GM12872 (cell line): Measurements from ENCODE around the gene TBXT.

ENCODE experiments used
- TF ChIP-seq, protein P1 (sequence below): IDR thresholded peaks from 3 replicates; pipeline ENCODE4 v1.5.1; 2011; ENCODE audit warnings: low read depth, mild to moderate bottlenecking, low read length, moderate library complexity; ENCODE audit not compliant: insufficient read depth

Gene TBXT

DNA sequence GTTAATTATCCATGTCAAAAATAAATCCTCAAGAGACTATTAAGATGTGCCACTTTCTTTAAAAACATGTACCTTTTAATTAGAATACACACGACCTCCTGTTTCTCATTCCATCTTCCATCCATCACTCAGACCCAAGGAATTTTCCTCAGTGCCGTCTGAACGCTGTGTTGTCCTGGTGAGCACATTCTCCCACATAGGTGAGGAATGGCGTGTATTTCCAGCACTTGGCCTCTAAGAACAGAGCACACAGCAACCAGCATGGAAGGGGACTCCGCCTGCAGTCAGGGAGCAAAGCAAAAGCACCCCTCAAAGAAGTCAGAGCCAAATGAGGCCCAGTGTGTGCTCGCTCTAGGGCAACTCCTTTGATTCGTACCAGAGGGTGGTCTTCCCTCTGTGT, 45.9 kb downstream of the TBXT start:
- TF ChIP-seq, protein P1, sequence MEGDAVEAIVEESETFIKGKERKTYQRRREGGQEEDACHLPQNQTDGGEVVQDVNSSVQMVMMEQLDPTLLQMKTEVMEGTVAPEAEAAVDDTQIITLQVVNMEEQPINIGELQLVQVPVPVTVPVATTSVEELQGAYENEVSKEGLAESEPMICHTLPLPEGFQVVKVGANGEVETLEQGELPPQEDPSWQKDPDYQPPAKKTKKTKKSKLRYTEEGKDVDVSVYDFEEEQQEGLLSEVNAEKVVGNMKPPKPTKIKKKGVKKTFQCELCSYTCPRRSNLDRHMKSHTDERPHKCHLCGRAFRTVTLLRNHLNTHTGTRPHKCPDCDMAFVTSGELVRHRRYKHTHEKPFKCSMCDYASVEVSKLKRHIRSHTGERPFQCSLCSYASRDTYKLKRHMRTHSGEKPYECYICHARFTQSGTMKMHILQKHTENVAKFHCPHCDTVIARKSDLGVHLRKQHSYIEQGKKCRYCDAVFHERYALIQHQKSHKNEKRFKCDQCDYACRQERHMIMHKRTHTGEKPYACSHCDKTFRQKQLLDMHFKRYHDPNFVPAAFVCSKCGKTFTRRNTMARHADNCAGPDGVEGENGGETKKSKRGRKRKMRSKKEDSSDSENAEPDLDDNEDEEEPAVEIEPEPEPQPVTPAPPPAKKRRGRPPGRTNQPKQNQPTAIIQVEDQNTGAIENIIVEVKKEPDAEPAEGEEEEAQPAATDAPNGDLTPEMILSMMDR: no peak

DNA sequence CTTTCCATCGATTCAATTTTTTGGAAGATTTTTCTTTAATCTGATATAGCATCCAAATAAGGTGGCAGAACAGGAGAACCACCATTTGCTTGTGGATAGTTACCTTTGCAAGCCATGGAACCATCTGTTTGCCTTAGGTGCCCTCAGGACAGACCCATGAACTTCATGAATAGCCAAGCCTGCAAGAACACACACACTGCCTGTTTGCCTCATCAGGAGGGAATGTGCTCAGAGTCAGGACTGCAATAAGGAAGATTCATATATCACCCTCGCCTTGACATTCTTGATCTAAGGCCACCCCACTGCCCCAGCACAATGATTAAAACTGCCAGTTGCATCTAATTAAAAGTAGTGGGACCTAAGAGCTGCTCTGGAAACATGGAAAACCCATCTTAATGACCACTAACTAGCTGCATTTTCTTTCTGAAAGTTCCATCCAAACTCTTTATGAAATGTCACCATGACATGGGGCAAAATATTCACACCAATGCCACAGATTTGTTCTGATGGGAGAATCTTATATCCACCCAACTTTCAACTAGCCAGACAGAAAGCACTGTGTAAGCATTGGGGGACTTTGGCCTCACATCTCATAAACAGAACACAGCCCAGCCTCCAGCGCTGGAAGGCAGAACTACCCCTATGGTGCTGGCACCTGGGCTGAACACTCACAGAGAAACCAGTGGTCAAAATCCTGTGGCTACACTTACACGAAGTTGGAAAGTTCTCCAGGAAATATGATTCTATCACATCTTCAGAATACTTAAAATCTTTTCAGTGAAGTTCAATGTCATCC, 48.3 kb downstream of the TBXT start:
- TF ChIP-seq, protein P1: no peak

DNA sequence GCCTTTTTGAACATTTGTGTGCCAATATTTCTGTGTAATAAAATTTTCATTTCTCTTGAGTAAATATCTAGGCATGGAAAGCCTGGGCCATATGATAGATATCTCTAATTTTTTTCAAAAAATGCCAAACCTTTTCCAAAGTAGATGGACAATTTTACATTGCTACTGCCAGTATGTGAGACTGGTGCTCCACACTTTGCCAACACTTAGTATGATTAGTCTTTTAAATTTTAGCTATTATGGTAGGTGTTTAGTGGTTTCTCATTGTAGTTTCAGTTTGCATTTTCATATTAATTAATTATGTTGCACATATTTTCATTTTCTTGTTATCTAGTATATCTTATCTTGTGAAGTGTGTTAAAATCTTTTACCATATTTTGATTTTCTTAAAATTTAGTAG, 52.0 kb downstream of the TBXT start:
- TF ChIP-seq, protein P1: no peak

DNA sequence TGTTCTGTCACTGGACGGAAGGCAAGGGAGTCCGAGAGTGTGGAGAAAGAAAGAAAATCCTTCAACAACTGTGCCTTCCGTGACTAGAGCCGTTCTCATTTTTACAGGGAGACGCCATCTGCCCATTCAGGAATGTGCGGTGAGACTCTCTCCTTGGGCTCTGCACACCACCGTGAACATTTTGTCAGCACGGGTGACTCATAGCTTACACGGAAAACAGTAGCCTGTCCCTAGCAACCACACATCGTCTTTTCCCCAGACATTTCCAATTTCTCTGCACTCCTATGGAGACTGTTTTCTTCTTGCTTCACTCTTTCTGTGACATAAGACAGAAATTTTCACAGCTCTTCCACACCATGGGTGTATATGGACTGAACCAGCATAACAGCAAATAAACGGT, 55.1 kb downstream of the TBXT start:
- TF ChIP-seq, protein P1: no peak

DNA sequence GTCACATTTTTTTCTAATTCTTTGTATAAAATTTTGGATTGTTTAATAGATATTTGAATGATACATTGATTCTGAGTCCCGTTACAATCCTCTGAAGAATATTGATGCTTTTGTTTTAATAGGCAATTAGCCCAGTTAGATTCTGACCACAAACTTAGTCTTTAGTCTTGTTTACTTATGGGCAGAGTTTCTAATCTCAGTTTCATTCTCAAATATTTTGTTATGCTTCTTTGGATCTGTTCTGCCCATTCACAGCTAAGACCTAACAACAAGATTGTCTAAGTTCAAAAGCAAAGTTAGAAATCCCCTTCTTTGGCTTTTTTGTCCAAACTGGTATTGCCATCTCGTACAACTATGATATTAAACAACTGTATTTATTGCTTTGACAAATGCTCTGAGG, 58.0 kb downstream of the TBXT start:
- TF ChIP-seq, protein P1: no peak
